Gastrocnemius medialis (tissue), 4 donors: Measurements from ENCODE around the gene TMCC1. TPM values are rescaled to one million over a fixed set of nuclear protein-coding genes. Genes with fewer than 3 reads are reported as not detected.

ENCODE experiments used
- ATAC-seq, 2 donors: fragments of 150-250 bp; one replicate each; pipeline ENCODE4 v1.9.1; 2016
- DNase-seq, 2 donors: peaks; one replicate each; pipeline ENCODE4 v3.0.0-alpha.2; 2019
- H3K27ac ChIP-seq, 4 donors: fragments of 200-600 bp; sonication (generic); 1 replicate in 1 of 4; 2 replicates in 3 of 4; pipeline ENCODE4 v1.5.1; 2016 to 2018; ENCODE audit warnings: mild to moderate bottlenecking in 2 of 4, moderate library complexity in 1 of 4
- H3K27me3 ChIP-seq, 3 donors: fragments of 200-600 bp; sonication (generic) in 2 of 3; 1 replicate in 1 of 3; 2 replicates in 2 of 3; pipeline versions ENCODE4 v1.5.1 to v1.6.0; 2016 to 2019; ENCODE audit warnings: mild to moderate bottlenecking in 1 of 3, moderate library complexity in 1 of 3
- H3K36me3 ChIP-seq, 2 donors: fragments of 200-600 bp; sonication (generic) in 1 of 2; one replicate each; pipeline ENCODE4 v1.5.1; 2017 to 2018
- H3K4me1 ChIP-seq, 2 donors: fragments of 200-600 bp; sonication (generic) in 1 of 2; one replicate each; pipeline ENCODE4 v1.5.1; 2016 to 2017; ENCODE audit warnings: mild to moderate bottlenecking in 2 of 2
- H3K4me3 ChIP-seq, 4 donors: fragments of 200-600 bp; sonication (generic) in 3 of 4; 1 replicate in 1 of 4; 2 replicates in 3 of 4; pipeline ENCODE4 v1.5.1; 2016 to 2019; ENCODE audit warnings: mild to moderate bottlenecking in 2 of 4
- H3K9me3 ChIP-seq, 3 donors: fragments of 200-600 bp; sonication (generic) in 2 of 3; 1 replicate in 1 of 3; 2 replicates in 2 of 3; pipeline ENCODE4 v1.5.1; 2016 to 2019
- POLR2A ChIP-seq, 2 donors: fragments of 450-650 bp; IDR thresholded peaks; one replicate each; pipeline ENCODE4 v1.6.1; 2017; ENCODE audit warnings: antibody characterized with exemption in 2 of 2, mild to moderate bottlenecking in 2 of 2, moderate library complexity in 2 of 2
- in situ Hi-C, 4 donors: fragments of 200-750 bp; cut with MboI; loops; one replicate each; pipeline versions ENCODE4 v1.15.0 to v1.8.0; 2017; ENCODE audit warnings: low sequenced_read_pairs in 4 of 4
- intact Hi-C: fragments of 100-400 bp; cut with DNase I; formaldehyde crosslinking; loops from one replicate; pipeline ENCODE4 v1.15.1; 2023; ENCODE audit warnings: low total_unique reads
- total RNA-seq, 4 donors: library from RNA; depleted of rRNA; stranded (reverse); fragments of >200 nt; gene quantifications; one replicate each; pipeline versions ENCODE4 v1.1.0 to v1.2.3, GENCODE V29; 2016
- TF ChIP-seq, protein P1 (sequence below), 5 experiments: fragments of 450-650 bp in 3 of 5; fragments of 200-600 bp in 2 of 5; sonication (generic) in 2 of 5; IDR thresholded peaks in 4 of 5; conservative IDR thresholded peaks in 1 of 5; 1 replicate in 4 of 5; 2 replicates in 1 of 5; pipeline ENCODE4 v1.5.1; 2016 to 2019; ENCODE audit warnings: antibody characterized with exemption in 5 of 5, mild to moderate bottlenecking in 3 of 5, moderate library complexity in 3 of 5

Gene TMCC1
- total RNA-seq, 4 donors from 2014 or later = 18.8 to 24.7 (median 20.2) TPM

DNA sequence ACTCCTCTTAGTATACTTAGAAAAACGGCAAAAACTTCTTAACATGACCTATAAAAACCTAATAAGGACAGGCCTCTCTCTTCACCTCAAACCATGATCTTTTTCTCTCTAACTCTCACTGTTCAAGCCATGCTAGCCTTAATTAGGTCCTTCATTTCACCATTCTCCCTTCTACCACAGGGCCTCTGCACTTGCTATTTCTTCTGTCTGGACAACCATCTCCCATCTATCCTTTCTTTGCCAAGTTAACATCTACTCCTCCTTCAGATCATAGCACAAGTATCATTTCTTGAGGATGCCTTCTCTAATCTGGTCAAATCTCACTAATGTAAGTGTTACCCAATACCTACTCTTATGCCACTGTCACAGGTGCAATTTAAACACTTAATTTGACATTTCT lies 39.1 kb downstream of the TMCC1 start:
- in situ Hi-C loops (no loop called here), intact Hi-C loops (no loop called here)
- Histone ChIP-seq H3K27ac (peak overlapping the region in 3 of 4 donors; percentile 65 to 73 (median 71)), H3K36me3 (no peaks in the 10 kb centered on the region), H3K4me1 (peaks cover 16 to 20% of the 10 kb centered on the region in 2 donors), H3K9me3 (no peaks in the 10 kb centered on the region), H3K4me3 (no peak overlapping the region), H3K27me3 (no peaks in the 10 kb centered on the region)
- no peak for ATAC-seq
- TF ChIP-seq, protein P1, sequence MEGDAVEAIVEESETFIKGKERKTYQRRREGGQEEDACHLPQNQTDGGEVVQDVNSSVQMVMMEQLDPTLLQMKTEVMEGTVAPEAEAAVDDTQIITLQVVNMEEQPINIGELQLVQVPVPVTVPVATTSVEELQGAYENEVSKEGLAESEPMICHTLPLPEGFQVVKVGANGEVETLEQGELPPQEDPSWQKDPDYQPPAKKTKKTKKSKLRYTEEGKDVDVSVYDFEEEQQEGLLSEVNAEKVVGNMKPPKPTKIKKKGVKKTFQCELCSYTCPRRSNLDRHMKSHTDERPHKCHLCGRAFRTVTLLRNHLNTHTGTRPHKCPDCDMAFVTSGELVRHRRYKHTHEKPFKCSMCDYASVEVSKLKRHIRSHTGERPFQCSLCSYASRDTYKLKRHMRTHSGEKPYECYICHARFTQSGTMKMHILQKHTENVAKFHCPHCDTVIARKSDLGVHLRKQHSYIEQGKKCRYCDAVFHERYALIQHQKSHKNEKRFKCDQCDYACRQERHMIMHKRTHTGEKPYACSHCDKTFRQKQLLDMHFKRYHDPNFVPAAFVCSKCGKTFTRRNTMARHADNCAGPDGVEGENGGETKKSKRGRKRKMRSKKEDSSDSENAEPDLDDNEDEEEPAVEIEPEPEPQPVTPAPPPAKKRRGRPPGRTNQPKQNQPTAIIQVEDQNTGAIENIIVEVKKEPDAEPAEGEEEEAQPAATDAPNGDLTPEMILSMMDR (IDR thresholded peaks at IDR 0.05 in 4 of 5, conservative IDR thresholded peaks at IDR 0.05 in 1 of 5) = no peak
- no peak for TF ChIP-seq POLR2A (IDR thresholded peaks at IDR 0.05)
- DNase-seq = no peak

DNA sequence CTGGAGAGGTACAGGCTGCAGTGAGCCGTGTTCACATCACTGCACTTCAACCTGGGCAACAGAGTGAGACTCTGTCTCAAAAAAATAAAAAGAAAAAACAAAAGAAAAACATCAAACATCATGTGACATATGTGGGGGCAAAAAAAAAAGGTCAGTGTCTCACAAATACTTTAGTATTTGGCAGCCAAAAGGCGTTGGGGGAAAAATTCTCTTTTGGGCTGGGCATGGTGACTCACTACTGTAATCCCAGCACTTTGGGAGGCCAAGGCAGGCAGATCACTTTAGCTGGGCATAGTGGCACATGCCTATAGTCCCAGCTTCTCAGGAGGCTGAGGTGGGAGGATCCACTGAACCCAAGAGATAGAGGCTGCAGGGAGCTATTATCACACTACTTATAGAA lies 47.6 kb downstream of the TMCC1 start:
- no peak overlapping the region for H3K27ac ChIP-seq
- peaks cover 5 to 19% of the 10 kb centered on the region in 2 donors for H3K4me1 ChIP-seq
- in situ Hi-C loops = loop anchor here in 2 of 4 donors (25.0 kb wide), 1 partner anchor 359 kb away; no protein-coding TSS in a partner anchor
- ATAC-seq (no peak), DNase-seq (no peak)
- H3K4me3 ChIP-seq = no peak overlapping the region
- intact Hi-C loops = no loop called here
- TF ChIP-seq, protein P1 (IDR thresholded peaks at IDR 0.05 in 4 of 5, conservative IDR thresholded peaks at IDR 0.05 in 1 of 5) = no peak
- TF ChIP-seq POLR2A (IDR thresholded peaks at IDR 0.05) = no peak
- H3K27me3 ChIP-seq = no peaks in the 10 kb centered on the region
- H3K9me3 ChIP-seq = no peaks in the 10 kb centered on the region
- H3K36me3 ChIP-seq = no peaks in the 10 kb centered on the region

GRCh38 chr3:129840707-129841360 lies 52.7 kb downstream of the TMCC1 start:
- H3K4me1 ChIP-seq = peaks cover 17 to 19% of the 10 kb centered on the region in 2 donors
- DNase-seq (no peak), ATAC-seq (no peak)
- intact Hi-C loops (no loop called here), in situ Hi-C loops (loop anchor here in 2 of 4 donors (25.0 kb wide), 1 partner anchor 354 kb away; no protein-coding TSS in a partner anchor)
- no peaks in the 10 kb centered on the region for H3K9me3 ChIP-seq
- TF ChIP-seq, protein P1 (IDR thresholded peaks at IDR 0.05 in 4 of 5, conservative IDR thresholded peaks at IDR 0.05 in 1 of 5) = no peak
- no peak for TF ChIP-seq POLR2A (IDR thresholded peaks at IDR 0.05)
- H3K36me3 ChIP-seq = no peaks in the 10 kb centered on the region
- H3K27me3 ChIP-seq = no peaks in the 10 kb centered on the region
- no peak overlapping the region for H3K4me3 ChIP-seq
- H3K27ac ChIP-seq = no peak overlapping the region

DNA sequence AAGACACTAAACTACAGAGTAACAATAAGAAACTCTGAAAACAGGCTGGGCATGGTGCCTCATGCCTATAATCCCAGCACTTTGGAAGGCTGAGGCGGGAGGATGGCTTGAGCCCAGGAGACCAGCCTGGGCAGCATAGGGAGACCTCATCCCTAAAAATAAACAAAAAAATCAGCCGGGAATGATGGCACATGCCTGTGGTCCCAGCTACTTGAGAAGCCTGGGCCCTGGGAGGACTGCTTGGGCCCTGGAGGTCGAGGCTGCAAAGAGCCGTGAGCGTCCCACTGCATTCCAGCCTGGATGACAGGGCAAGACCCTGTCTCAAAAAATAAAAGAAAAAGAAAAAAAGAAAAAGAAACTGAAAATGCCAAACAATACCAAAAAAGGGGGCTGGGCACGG lies 55.4 kb downstream of the TMCC1 start:
- Histone ChIP-seq H3K9me3 (no peaks in the 10 kb centered on the region), H3K27ac (no peak overlapping the region), H3K4me1 (peaks cover 24 to 40% of the 10 kb centered on the region in 2 donors), H3K36me3 (no peaks in the 10 kb centered on the region), H3K27me3 (no peaks in the 10 kb centered on the region), H3K4me3 (no peak overlapping the region)
- TF ChIP-seq, protein P1 (IDR thresholded peaks at IDR 0.05 in 4 of 5, conservative IDR thresholded peaks at IDR 0.05 in 1 of 5) = no peak
- TF ChIP-seq POLR2A (IDR thresholded peaks at IDR 0.05) = no peak
- in situ Hi-C loops = loop anchor here in 2 of 4 donors (25.0 kb wide), 1 partner anchor 351 kb away; no protein-coding TSS in a partner anchor
- ATAC-seq = peak in 1 of 2 donors; percentile 42
- no peak for DNase-seq
- intact Hi-C loops = loop anchor here (5.0 kb wide), 1 partner anchor 54 kb away; the partner anchor contains the start of gene TMCC1
